Erythroblast (primary cell): Measurements from ENCODE around the gene DNPEP.

ENCODE experiments used
- GATA1 ChIP-seq: IDR thresholded peaks from 2 replicates; pipeline ENCODE4 v1.6.1; 2011; ENCODE audit warnings: low read depth, mild to moderate bottlenecking, control low read depth, low read length, moderate library complexity
- POLR2A ChIP-seq: IDR thresholded peaks from 2 replicates; pipeline ENCODE4 v1.6.1; 2011; ENCODE audit warnings: mild to moderate bottlenecking, low read length

DNA sequence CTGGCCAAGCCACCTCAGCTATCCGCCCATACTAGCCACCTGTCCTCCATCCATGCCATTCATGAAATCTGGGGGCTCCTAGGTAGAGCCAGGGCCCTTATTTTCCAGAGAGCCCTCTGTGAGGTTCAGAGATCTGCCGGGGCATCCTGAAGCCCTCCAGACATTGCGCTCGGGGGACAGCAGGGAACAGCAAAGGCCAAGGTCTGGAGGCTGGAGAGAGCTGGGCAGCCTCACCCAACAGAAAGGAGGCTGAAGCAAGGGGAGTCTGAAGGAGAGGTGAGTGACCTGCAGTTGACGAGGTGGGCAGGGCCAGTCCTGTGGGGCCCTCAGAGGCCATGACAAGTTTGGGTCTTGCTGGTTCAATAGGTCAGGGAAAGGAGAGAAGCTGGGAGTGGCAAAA lies 21.9 kb upstream of the DNPEP start:
- TF ChIP-seq POLR2A: no peak
- TF ChIP-seq GATA1: no peak
